Activated T-helper 1 cell treated with anti-CD3 and anti-CD28 coated beads, Interleukin-12 subunit alpha, Interleukin-12 subunit beta, Interleukin-2, Interleukin-4 antibody, amounts not matched to agents 30 ng/mL and 10 ng/mL and 1 ng/mL, durations not matched to agents 14 hours and 24 hours and 36 hours (primary cell): ENCODE results near the gene TUSC2. TPM values are rescaled to one million over a fixed set of nuclear protein-coding genes. Genes with fewer than 3 reads are reported as not detected.
A peak's percentile ranks its signal among the peaks of the same experiment; 100 is the strongest.

Experiments used
- DNase-seq: peaks from one replicate; pipeline ENCODE4 v3.0.0; 2021; ENCODE audit warnings: low spot score
- H3K27ac Mint-ChIP-seq: one replicate; pipeline ENCODE4 v1.8.0; 2021; ENCODE audit warnings: mild to moderate bottlenecking, mixed read lengths
- H3K27me3 Mint-ChIP-seq: one replicate; pipeline ENCODE4 v1.8.0; 2022; ENCODE audit warnings: mild to moderate bottlenecking, moderate library complexity, mixed read lengths; ENCODE audit not compliant: insufficient read depth
- H3K36me3 Mint-ChIP-seq: one replicate; pipeline ENCODE4 v1.8.0; 2021; ENCODE audit warnings: low read depth, mixed read lengths
- H3K4me1 Mint-ChIP-seq: one replicate; pipeline ENCODE4 v1.8.0; 2021; ENCODE audit warnings: low read depth, mixed read lengths
- H3K4me3 Mint-ChIP-seq: one replicate; pipeline ENCODE4 v1.8.0; 2021; ENCODE audit warnings: mild to moderate bottlenecking, moderate library complexity, mixed read lengths
- H3K9me3 Mint-ChIP-seq: one replicate; pipeline ENCODE4 v1.8.0; 2021; ENCODE audit warnings: mixed read lengths
- intact Hi-C: fragments of 100-400 bp; cut with micrococcal nuclease; formaldehyde crosslinking; loops from one replicate; pipeline ENCODE4 v1.15.1; 2024
- total RNA-seq: library from RNA; stranded (reverse); gene quantifications from 2 replicates; pipeline ENCODE4 v1.2.3, GENCODE V29; 2022

TUSC2 gene
- total RNA-seq, 1 donor from 2014 or later, result 29.9 TPM

DNA sequence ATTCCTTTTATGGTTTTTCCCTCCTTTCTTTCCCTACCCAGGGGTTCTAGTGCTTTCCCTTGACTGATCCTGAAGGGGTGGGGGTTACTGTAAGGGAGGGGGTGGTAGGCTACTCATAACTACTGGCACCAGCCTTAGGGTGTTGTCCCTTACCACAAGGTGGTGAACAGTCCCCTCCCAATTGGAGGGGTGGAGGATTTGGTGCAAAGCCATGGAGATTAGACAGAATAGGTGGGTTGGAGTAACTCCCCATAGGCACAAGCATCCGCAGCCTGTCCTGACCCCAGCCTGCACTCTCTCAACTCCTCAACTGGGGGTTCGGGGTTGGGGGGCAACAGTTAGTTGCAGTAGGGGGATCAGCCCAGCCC is 2.9 kb downstream of the TUSC2 start:
- Mint-ChIP-seq H3K27me3 (no peaks in the 10 kb centered on the region), H3K4me3 (peak overlapping the region; percentile 15), H3K27ac (peak overlapping the region; percentile 23), H3K4me1 (peaks cover 32% of the 10 kb centered on the region), H3K36me3 (peaks cover 14% of the 10 kb centered on the region), H3K9me3 (no peaks in the 10 kb centered on the region)
- intact Hi-C loops, result no loop called here
- DNase-seq, result no peak

DNA sequence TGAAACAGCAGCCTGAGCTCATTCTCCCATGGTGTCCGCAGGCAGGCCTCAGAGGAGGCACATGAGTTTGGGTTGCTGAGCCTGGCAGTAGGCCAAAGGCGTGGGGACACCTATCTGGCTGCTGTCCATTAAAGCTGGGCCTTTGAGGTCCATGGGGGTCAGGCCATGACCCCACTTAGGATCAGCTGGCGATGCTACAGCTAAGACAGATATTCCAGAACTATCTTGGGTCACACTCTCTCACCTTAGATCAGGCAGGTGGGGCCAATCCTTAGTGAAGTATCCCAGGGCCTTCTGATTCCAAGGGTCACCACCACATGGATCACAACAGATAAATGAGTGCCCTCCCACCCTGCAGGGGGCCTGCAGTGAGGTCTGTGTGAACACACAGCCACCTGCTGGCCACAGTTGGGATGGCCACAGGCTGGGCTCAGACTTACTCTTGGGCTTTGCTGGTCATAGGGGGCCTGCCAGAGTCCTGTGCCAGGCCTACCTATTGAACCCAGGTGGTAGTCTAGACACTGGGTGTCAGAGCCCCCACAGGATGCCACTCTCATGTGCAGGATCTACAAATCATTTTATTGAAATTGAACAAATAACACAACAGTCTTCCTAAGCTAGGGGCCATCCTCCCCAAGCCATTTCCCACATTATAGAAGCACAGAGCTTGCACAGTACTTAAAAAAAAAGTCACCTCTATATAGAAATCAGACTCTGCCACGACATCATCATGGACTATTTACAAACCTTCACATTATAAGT is 3.5 kb downstream of the TUSC2 start:
- H3K36me3 Mint-ChIP-seq, result peaks cover 11% of the 10 kb centered on the region
- no peak overlapping the region for H3K4me3 Mint-ChIP-seq
- no peaks in the 10 kb centered on the region for H3K27me3 Mint-ChIP-seq
- no peaks in the 10 kb centered on the region for H3K9me3 Mint-ChIP-seq
- peak overlapping the region; percentile 23 for H3K27ac Mint-ChIP-seq
- intact Hi-C loops, result loop anchor here (1.0 kb wide), 1 partner anchor 50 kb away; no protein-coding TSS in a partner anchor
- DNase-seq, result peak; percentile 54
- peaks cover 36% of the 10 kb centered on the region for H3K4me1 Mint-ChIP-seq

DNA sequence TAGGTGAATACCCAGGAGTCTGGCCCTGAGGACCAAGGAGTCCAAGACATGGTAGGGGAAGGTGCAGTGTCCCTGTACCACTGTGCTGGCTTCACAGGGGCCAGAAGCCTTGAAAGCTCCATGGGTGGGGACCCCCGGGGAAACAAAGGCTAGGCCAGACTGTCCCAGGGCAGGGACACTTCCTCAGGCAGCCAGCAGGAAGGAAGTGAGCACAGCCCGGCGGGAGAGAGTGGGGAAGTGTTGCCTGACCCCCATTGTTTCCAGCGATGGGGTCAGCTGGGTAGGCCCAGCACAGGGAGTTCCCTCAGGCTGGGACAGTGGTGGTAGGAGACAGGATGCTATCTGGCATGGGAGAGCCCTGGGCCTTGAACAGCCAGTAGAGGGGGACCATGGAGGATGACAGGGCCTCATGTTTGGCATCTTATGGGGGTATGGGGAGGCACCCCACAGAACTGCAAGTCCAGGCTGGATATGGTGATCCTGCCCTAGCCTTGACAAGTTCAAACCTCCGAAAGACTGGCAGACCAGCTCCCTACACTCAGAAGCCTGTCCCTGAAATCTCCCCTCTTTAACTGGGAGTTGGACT is 4.3 kb downstream of the TUSC2 start:
- H3K27ac Mint-ChIP-seq, result no peak overlapping the region
- H3K36me3 Mint-ChIP-seq, result peaks cover 17% of the 10 kb centered on the region
- intact Hi-C loops, result loop anchor here (1.0 kb wide), 1 partner anchor 49 kb away; no protein-coding TSS in a partner anchor
- no peak for DNase-seq
- H3K9me3 Mint-ChIP-seq, result no peaks in the 10 kb centered on the region
- peaks cover 39% of the 10 kb centered on the region for H3K4me1 Mint-ChIP-seq
- H3K4me3 Mint-ChIP-seq, result no peak overlapping the region
- H3K27me3 Mint-ChIP-seq, result no peaks in the 10 kb centered on the region

DNA sequence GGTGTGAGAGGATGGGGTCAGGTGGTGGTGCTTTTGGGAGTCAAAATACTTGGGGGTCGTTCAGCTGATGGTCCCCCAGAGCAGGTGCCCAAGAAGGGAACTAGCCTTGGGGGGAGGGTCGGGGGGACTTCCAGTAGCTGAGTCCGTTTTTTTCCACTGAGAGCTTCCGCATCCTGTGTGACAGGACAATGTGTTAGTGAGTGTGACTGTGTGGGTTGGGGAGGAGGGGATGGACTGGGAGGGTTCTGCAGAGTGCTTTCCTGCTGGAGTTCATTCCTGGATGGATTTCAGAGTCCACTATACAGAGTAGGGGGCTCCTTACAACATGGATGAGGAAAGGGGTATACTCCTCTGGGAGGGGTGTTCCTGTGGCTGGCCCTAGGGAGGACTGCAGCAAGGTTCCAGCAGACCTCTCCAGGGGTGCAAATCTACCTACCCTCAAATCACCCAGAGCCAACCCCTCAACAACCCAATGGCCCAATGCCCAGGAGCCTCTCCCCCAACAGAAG is 4.9 kb downstream of the TUSC2 start:
- Mint-ChIP-seq H3K4me3 (no peak overlapping the region), H3K36me3 (peaks cover 16% of the 10 kb centered on the region), H3K27ac (peak overlapping the region; percentile 18), H3K27me3 (no peaks in the 10 kb centered on the region), H3K9me3 (no peaks in the 10 kb centered on the region), H3K4me1 (peaks cover 39% of the 10 kb centered on the region)
- intact Hi-C loops, result no loop called here
- no peak for DNase-seq

DNA sequence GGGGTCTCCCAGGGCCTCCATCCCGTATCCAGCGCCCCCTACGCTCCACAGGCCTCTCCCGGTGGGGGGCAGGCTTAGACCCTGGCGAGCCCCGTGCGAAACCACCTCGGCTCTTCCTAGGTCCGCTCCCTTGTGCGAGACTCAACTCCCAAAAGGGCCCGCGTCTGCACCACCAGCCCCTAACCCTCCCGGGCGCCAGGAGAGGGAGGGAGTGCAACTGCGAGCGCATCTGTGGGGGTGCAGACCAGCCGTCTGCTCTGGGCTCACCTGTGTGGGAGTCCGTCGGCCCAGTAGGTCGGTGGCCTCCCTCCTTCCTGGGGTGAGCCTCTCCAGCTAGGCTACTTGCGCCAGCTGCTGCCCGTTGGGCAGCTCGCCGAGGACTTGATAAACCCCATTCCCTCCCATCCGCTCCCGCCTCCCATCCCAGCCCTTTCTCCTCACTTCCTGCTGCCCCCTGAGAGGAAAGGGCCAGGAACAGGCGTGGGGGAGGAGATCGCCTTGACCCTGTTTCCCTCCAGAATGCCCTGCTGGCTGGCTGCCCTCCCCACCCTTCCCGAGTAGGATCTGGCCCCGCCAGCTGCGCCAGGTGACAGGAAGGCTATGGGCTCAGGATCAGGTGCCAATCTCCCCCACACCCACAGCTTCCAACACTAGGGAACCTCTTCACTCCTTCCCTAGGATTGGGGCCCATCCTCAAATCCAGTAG is 5.5 kb downstream of the TUSC2 start, which contains the start of gene HYAL2:
TSS of gene HYAL2 (minus strand) at position 360 of the 706 bp plus-strand sequence. CDS start 2,256 bp downstream, outside the sequence.
- DNase-seq, result no peak
- H3K4me1 Mint-ChIP-seq, result peaks cover 39% of the 10 kb centered on the region
- intact Hi-C loops, result no loop called here

DNA sequence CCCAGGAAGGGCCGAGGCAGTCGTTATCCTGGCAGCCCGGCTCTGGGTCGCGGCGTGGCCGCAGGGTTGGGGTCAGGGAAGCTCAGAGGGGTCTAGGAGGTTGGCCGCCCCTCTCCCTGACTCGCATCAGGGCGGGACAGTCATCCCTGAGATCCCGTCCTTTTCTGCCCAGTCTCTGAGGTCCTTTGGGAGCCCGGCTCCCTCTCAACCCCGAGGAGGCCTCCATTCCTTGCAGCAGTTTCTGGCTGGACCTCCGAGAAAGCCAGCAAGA is 6.0 kb downstream of the TUSC2 start:
- no peaks in the 10 kb centered on the region for H3K27me3 Mint-ChIP-seq
- no peaks in the 10 kb centered on the region for H3K9me3 Mint-ChIP-seq
- no peak overlapping the region for H3K4me3 Mint-ChIP-seq
- H3K4me1 Mint-ChIP-seq, result peaks cover 36% of the 10 kb centered on the region
- H3K27ac Mint-ChIP-seq, result peak overlapping the region; percentile 83
- DNase-seq, result no peak
- intact Hi-C loops, result no loop called here
- H3K36me3 Mint-ChIP-seq, result peaks cover 17% of the 10 kb centered on the region

More for the DNA sequence above, 5.5 kb downstream of the TUSC2 start, which contains the start of gene HYAL2:
- peak within 1 kb of the TSS; percentile 83 for H3K27ac Mint-ChIP-seq
- peak within 1 kb of the TSS; percentile 79 for H3K4me3 Mint-ChIP-seq
- peaks cover 17% of the 10 kb centered on the region for H3K36me3 Mint-ChIP-seq
- no peaks in the 10 kb centered on the region for H3K27me3 Mint-ChIP-seq
- no peaks in the 10 kb centered on the region for H3K9me3 Mint-ChIP-seq

DNA sequence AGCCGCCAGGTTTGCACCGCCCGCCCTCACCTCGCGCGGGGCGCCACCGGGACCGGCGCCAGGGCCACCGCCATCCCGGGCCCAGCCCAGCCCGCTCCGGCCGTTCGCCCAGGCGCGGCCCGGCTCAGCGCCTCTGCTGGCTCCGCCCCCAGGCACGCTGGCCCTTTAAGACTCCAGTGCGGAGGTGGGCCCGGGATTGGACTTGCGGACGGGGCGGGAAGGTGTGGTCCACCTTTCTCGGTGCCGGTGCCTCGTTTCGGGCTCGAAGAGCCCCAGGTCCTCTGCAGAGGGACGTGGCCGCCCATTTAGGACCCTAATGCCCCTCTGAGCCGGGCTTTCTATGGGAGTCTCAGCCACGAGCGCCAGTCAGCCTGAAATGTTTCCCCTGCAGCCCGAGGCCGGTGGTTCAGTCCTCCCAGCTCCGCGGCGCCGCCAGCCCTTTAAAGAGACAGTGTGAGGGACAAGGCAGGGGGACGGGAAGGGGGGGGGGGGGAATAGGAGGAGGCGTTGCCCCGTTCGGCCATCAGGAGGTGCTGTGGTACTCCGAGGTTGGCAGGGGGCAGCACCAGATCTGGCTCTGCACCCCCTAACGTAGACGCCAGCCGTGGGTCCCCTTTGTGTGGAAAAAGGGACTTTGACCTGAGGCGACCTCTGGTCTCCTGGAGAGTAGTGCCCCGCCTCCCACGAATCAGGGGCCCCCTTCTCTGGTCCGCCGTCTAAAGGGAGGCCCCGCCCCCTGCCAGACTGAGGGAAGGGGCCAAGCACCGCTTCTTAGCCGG is 6.5 kb downstream of the TUSC2 start:
- Mint-ChIP-seq H3K4me1 (peaks cover 35% of the 10 kb centered on the region), H3K27ac (peak overlapping the region; percentile 83), H3K27me3 (no peaks in the 10 kb centered on the region), H3K9me3 (no peaks in the 10 kb centered on the region), H3K4me3 (peak overlapping the region; percentile 79), H3K36me3 (peaks cover 17% of the 10 kb centered on the region)
- DNase-seq, result peak; percentile 81
- intact Hi-C loops, result loop anchor here (1.0 kb wide), 5 partner anchors 16 to 129 kb away; partner anchors contain the start of genes HYAL3, IFRD2, NAA80 and TMEM115

DNA sequence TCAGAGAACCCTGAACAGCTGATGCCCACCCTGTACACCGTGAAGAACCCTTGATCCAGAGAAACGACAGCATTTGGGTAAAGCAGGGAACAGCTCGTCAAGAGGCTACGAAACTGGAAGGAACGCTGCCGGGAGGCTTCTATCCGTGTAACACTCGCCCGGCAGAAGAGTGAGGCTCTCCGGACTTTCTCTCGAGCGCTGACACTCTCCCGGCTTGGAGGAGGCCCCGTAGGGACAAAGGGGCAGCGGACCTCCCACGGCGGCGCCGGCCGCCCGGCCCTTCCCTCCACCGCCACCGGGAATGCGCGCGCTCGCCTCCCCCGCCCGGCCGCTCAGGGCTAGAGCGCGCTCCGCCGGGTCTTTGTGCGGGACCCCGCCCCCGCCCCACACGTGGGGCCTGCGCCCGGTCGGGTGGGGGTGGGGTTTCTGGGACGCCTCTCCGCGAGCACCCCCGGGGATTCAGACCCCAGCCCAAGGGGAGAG is 7.1 kb downstream of the TUSC2 start:
- H3K27me3 Mint-ChIP-seq, result no peaks in the 10 kb centered on the region
- peaks cover 35% of the 10 kb centered on the region for H3K4me1 Mint-ChIP-seq
- H3K36me3 Mint-ChIP-seq, result peaks cover 20% of the 10 kb centered on the region
- peak; percentile 70 for DNase-seq
- no peaks in the 10 kb centered on the region for H3K9me3 Mint-ChIP-seq
- peak overlapping the region; percentile 93 for H3K4me3 Mint-ChIP-seq
- H3K27ac Mint-ChIP-seq, result peak overlapping the region; percentile 72
- intact Hi-C loops, result loop anchor here (1.0 kb wide), 6 partner anchors 7 to 129 kb away; partner anchors contain the start of genes HYAL3, IFRD2, NAA80 and TMEM115

DNA sequence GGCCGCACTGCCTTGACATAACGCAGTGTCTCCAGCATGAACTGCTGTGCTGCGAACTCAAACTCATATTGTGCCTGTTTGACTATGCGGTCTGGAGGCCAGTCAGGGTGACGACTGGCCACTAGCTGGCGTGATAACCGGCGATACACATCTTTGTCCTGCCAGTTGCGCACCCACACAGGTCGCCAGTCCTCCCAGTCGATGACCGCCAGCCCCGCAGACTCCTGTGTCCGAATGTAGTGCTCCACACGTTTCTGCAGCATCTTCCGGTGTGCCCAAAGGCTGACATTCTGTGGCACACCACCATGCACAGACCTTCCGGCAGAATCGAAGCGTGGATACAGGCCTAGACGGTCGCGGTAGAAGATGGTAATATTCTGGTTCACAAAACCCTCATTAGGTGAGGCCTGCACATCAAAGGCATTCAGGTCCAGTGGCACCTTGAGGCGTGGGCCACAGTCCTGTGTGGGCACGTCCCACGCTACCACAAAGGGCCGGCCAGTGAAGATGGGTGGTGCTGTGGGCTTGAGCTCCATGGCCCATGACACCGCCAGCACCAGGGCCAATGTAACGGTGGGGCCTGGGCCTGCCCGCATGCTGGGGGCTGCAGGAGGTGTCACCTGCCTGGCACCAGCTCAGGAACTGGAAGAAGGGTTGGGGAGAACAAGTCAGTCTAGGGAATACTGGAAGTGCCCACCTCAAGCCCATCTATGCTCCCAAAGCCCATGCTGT is 8.0 kb downstream of the TUSC2 start:
- Mint-ChIP-seq H3K4me3 (peak overlapping the region; percentile 93), H3K27ac (no peak overlapping the region), H3K27me3 (no peaks in the 10 kb centered on the region), H3K4me1 (peaks cover 34% of the 10 kb centered on the region), H3K9me3 (no peaks in the 10 kb centered on the region), H3K36me3 (peaks cover 20% of the 10 kb centered on the region)
- intact Hi-C loops, result loop anchor here (1.0 kb wide), 1 partner anchor 8 kb away; the partner anchor contains the start of gene TUSC2
- DNase-seq, result no peak

DNA sequence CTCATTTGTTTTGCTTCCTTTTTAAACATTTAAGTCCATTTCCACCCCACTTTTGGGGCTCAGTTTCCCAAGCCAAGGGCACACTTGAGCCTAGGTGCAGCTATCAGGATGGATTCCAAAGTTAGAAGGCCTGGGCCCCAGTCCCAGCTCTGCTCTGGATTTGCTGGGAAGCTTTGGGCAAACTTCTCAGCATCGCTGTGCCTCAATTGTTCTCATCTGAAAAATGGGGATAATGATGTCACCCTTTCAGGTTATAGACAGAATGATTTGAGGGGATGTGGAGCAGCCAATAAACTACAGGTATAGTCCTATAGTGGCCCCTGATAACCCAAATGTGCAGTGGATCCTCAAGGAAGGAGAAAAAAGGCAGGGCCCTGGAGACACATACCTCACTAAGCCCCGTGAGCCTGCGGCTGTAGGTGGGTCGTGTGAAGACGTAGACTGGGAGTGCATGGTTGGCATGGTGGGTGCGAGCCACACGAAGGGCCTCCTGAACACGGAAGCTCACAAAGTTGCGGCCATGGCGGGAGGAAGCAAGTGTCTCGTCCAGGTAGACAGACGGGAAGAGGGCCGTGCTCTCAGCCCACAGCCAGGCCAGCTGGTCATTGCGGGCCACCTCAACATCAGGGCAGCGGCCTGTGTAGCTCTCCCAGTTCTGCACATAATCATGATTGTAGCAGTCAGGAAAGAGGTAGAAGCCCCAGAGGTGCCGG is 8.7 kb downstream of the TUSC2 start:
- Mint-ChIP-seq H3K27me3 (no peaks in the 10 kb centered on the region), H3K36me3 (peaks cover 16% of the 10 kb centered on the region), H3K9me3 (no peaks in the 10 kb centered on the region), H3K4me3 (peak overlapping the region; percentile 93), H3K27ac (no peak overlapping the region), H3K4me1 (peaks cover 29% of the 10 kb centered on the region)
- intact Hi-C loops, result no loop called here
- DNase-seq, result no peak

DNA sequence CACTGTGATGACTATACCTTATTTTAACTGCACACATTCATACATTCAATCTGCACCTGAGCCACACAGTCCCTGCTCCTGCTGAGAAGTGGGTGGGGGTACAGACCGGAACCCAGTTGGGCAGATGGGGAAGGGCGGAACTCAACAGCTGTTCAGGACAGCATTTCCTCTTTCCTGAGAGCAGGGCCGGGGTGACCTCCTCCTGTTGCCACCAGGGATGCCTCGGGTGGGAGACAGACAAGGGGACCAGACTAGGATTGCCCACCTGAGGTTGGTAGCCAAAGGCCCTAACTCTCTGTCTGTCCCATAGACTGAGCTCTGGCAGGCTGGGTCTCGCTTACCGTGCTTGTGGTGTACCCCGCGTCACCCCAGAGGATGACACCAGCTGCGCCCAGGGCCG is 9.4 kb downstream of the TUSC2 start:
- H3K27me3 Mint-ChIP-seq, result no peaks in the 10 kb centered on the region
- no peaks in the 10 kb centered on the region for H3K9me3 Mint-ChIP-seq
- H3K36me3 Mint-ChIP-seq, result peaks cover 19% of the 10 kb centered on the region

More for the DNA sequence above, 9.4 kb downstream of the TUSC2 start:
- Mint-ChIP-seq H3K4me1 (peaks cover 29% of the 10 kb centered on the region), H3K4me3 (peak overlapping the region; percentile 57), H3K27ac (no peak overlapping the region)
- no peak for DNase-seq
- intact Hi-C loops, result no loop called here
